A549 (cell line): ENCODE data around the gene SPATA12. TPM values are rescaled to one million over a fixed set of nuclear protein-coding genes. Genes with fewer than 3 reads are reported as not detected.

Experiments
- ATAC-seq, 2 experiments: fragments of 200-7000 bp in 1 of 2; fragments of >200 bp in 1 of 2; cut with Nextera tagmentation in 1 of 2; cut with Tn5 transposase in 1 of 2; 3 replicates each; pipeline versions ENCODE4 v1.8.0 to v1.9.1; 2018 to 2020; ENCODE audit warnings: mild to moderate bottlenecking in 1 of 2, moderate library complexity in 1 of 2
- CTCF ChIA-PET: fragments of 300-600 bp; sonication (Branson Sonifier 250); formaldehyde crosslinking; extraction: SDS; loops from one replicate; lab custom pipeline; 2021; ENCODE audit warnings: antibody characterized with exemption, inconsistent platforms; lab: Yijun Ruan, JAX
- POLR2A ChIA-PET: fragments of 350-600 bp; formaldehyde crosslinking; extraction: SDS; loops from one replicate; lab custom pipeline; 2021; ENCODE audit warnings: antibody characterized with exemption, inconsistent platforms; lab: Yijun Ruan, JAX
- DNase-seq, 2 experiments: peaks; one replicate each; pipeline versions ENCODE4 v3.0.0 to v3.0.0-alpha.2; 2011 to 2016; ENCODE audit warnings: low read depth in 1 of 2, low spot score in 1 of 2
- FAIRE-seq: peaks from 2 replicates; lab custom pipeline; 2011; peaks lifted over from hg19 to GRCh38; lab: Jason Lieb, UNC
- H3K27ac ChIP-seq, 2 experiments: fragments of >200 bp; sonication (Bioruptor Twin); formaldehyde crosslinking; 3 replicates each; pipeline ENCODE4 v1.5.1; 2016 to 2017
- H3K4me1 ChIP-seq: fragments of >200 bp; sonication (Bioruptor Twin); formaldehyde crosslinking; 3 replicates; pipeline ENCODE4 v1.6.1; 2016
- H3K4me2 ChIP-seq: fragments of >200 bp; sonication (Bioruptor Twin); formaldehyde crosslinking; 3 replicates; pipeline ENCODE4 v1.6.1; 2016
- H3K4me3 ChIP-seq: fragments of >200 bp; sonication (Bioruptor Twin); formaldehyde crosslinking; 3 replicates; pipeline ENCODE4 v1.5.1; 2016
- H3K9me3 ChIP-seq: fragments of >200 bp; sonication (Bioruptor Twin); formaldehyde crosslinking; 3 replicates; pipeline ENCODE4 v1.6.1; 2016
- BCL3 ChIP-seq: fragments of >200 bp; sonication (Bioruptor Twin); formaldehyde crosslinking; IDR thresholded peaks from 3 replicates; pipeline ENCODE4 v1.6.1; 2016
- CBX8 ChIP-seq: fragments of 200-600 bp; sonication (generic); IDR thresholded peaks from 2 replicates; pipeline ENCODE4 v1.6.1; 2016
- CHD2 ChIP-seq: fragments of 150-350 bp; IDR thresholded peaks from 2 replicates; pipeline ENCODE4 v1.6.1; 2014; ENCODE audit warnings: low read length; ENCODE audit not compliant: partially characterized antibody
- EHMT2 ChIP-seq: fragments of 200-600 bp; sonication (generic); IDR thresholded peaks from 2 replicates; pipeline ENCODE4 v1.6.1; 2016; ENCODE audit warnings: antibody characterized with exemption, low read depth, mild to moderate bottlenecking, moderate library complexity
- ELK1 ChIP-seq: fragments of 150-350 bp; IDR thresholded peaks from 2 replicates; pipeline ENCODE4 v1.6.1; 2014; ENCODE audit warnings: low read depth, mild to moderate bottlenecking, low read length
- EP300 ChIP-seq, 2 experiments: fragments of >200 bp; sonication (Bioruptor Twin); formaldehyde crosslinking; IDR thresholded peaks; 2 replicates in 1 of 2; 3 replicates in 1 of 2; pipeline ENCODE4 v1.6.1; 2016 to 2017
- FOSL2 ChIP-seq, 2 experiments: fragments of 450-650 bp in 1 of 2; fragments of >200 bp in 1 of 2; sonication (Bioruptor Twin) in 1 of 2; formaldehyde crosslinking; IDR thresholded peaks; 2 replicates each; pipeline versions ENCODE4 v1.5.0 to v1.6.1; 2016 to 2020; ENCODE audit warnings: mild to moderate bottlenecking in 1 of 2, moderate library complexity in 1 of 2
- HES2 ChIP-seq: fragments of >200 bp; sonication (Bioruptor Twin); formaldehyde crosslinking; IDR thresholded peaks from 2 replicates; pipeline ENCODE4 v1.6.1; 2016
- HMGXB4 ChIP-seq: fragments of 250-450 bp; sonication (Bioruptor Pico); IDR thresholded peaks from 2 replicates; pipeline ENCODE4 v1.5.0; 2021; ENCODE audit warnings: mild to moderate bottlenecking, moderate library complexity, borderline replicate concordance
- KDM1A ChIP-seq: fragments of 200-600 bp; sonication (generic); IDR thresholded peaks from 2 replicates; pipeline ENCODE4 v1.6.1; 2016; ENCODE audit warnings: low read depth, mild to moderate bottlenecking
- MAFK ChIP-seq: fragments of 450-650 bp; IDR thresholded peaks from 2 replicates; pipeline ENCODE4 v1.6.1; 2014; ENCODE audit not compliant: partially characterized antibody
- MAX ChIP-seq: IDR thresholded peaks from 2 replicates; pipeline ENCODE4 v1.6.1; 2012
- NR3C1 ChIP-seq: fragments of >200 bp; sonication (Bioruptor Twin); formaldehyde crosslinking; IDR thresholded peaks from 3 replicates; pipeline ENCODE4 v1.6.1; 2017
- PBX3 ChIP-seq: IDR thresholded peaks from 2 replicates; pipeline ENCODE4 v1.6.1; 2012
- PHF8 ChIP-seq: fragments of 200-600 bp; sonication (generic); IDR thresholded peaks from 2 replicates; pipeline ENCODE4 v1.6.1; 2016; ENCODE audit warnings: low read depth, mild to moderate bottlenecking, antibody characterized with exemption, moderate library complexity, borderline replicate concordance
- POLR2AphosphoS2 ChIP-seq: conservative IDR thresholded peaks from 2 replicates; pipeline ENCODE4 v1.6.1; 2012; ENCODE audit warnings: low read length, improper control_type of control experiment, inconsistent platforms
- RARB ChIP-seq: fragments of 250-450 bp; sonication (Bioruptor Pico); IDR thresholded peaks from 2 replicates; pipeline ENCODE4 v1.8.0; 2021; ENCODE audit warnings: mild to moderate bottlenecking, moderate library complexity
- REST ChIP-seq: fragments of 200-600 bp; sonication (generic); IDR thresholded peaks from 2 replicates; pipeline ENCODE4 v1.6.1; 2016; ENCODE audit warnings: antibody characterized with exemption, mild to moderate bottlenecking, moderate library complexity
- RNF2 ChIP-seq: fragments of 200-600 bp; sonication (generic); IDR thresholded peaks from 2 replicates; pipeline ENCODE4 v1.6.1; 2016; ENCODE audit warnings: low read depth, mild to moderate bottlenecking, antibody characterized with exemption, moderate library complexity, borderline replicate concordance
- SMC3 ChIP-seq: fragments of >200 bp; sonication (Bioruptor Twin); formaldehyde crosslinking; IDR thresholded peaks from 3 replicates; pipeline ENCODE4 v1.6.1; 2018; ENCODE audit warnings: inconsistent platforms
- TFCP2L1 ChIP-seq: fragments of 250-450 bp; sonication (Bioruptor Pico); IDR thresholded peaks from 2 replicates; pipeline ENCODE4 v1.5.0; 2021; ENCODE audit warnings: mild to moderate bottlenecking
- TP53 ChIP-seq: fragments of 250-450 bp; sonication (Bioruptor Pico); IDR thresholded peaks from 2 replicates; pipeline ENCODE4 v1.5.0; 2021; ENCODE audit warnings: mild to moderate bottlenecking, moderate library complexity
- USF2 ChIP-seq: fragments of 450-650 bp; IDR thresholded peaks from 2 replicates; pipeline ENCODE4 v1.6.1; 2014; ENCODE audit warnings: antibody characterized with exemption
- ZC3H11A ChIP-seq: fragments of 450-650 bp; IDR thresholded peaks from 2 replicates; pipeline ENCODE4 v1.6.1; 2014; ENCODE audit warnings: antibody characterized with exemption, mild to moderate bottlenecking
- ZFP36 ChIP-seq: fragments of 450-650 bp; IDR thresholded peaks from 2 replicates; pipeline ENCODE4 v1.6.1; 2014; ENCODE audit warnings: borderline replicate concordance; ENCODE audit not compliant: partially characterized antibody
- WGBS: methylation state at CpG from one replicate; pipeline ENCODE4 v1.1.6; 2017; ENCODE audit errors: missing lambda C conversion rate; 5-methylcytosine and 5-hydroxymethylcytosine counted together
- polyA plus RNA-seq, 4 experiments: library from polyadenylated mRNA; depleted of rRNA in 3 of 4; stranded (reverse); fragments of >200 nt; fragmentation: RNase III in 1 of 4; extraction: RNeasy Plus Mini Kit Qiagen cat#74134 plus additional on column Dnase treatment in 1 of 4; gene quantifications; 2 replicates in 3 of 4; 3 replicates in 1 of 4; pipeline ENCODE4 v1.2.3, GENCODE V29; 2011 to 2017

Gene SPATA12
- polyA plus RNA-seq, 2 of the 4 experiments (the other 2 are of a cell fraction), result 0.17 to 0.18 TPM

GRCh38 chr3:57097536-57097935, 37.1 kb downstream of the SPATA12 start:
- DNase-seq, result no peak
- Histone ChIP-seq H3K27ac (no peak overlapping the region), H3K4me2 (no peak overlapping the region), H3K4me3 (no peak overlapping the region), H3K9me3 (no peaks in the 10 kb centered on the region), H3K4me1 (no peaks in the 10 kb centered on the region)
- TF ChIP-seq EHMT2, result no peak
- TF ChIP-seq RARB (CRISPR knock-in tag), result no peak
- TF ChIP-seq CBX8, result no peak
- TF ChIP-seq CHD2, result no peak
- no peak for TF ChIP-seq SMC3
- no peak for TF ChIP-seq PBX3
- TF ChIP-seq TFCP2L1 (CRISPR knock-in tag), result no peak
- TF ChIP-seq FOSL2 (IDR thresholded peaks at IDR 0.05), result no peak
- TF ChIP-seq FOSL2 (CRISPR knock-in tag; IDR thresholded peaks at IDR 0.05), result no peak
- no peak for TF ChIP-seq KDM1A
- no peak for TF ChIP-seq MAX
- no peak for TF ChIP-seq USF2
- TF ChIP-seq REST, result no peak
- TF ChIP-seq POLR2AphosphoS2, result no peak
- TF ChIP-seq EP300 (IDR thresholded peaks at IDR 0.05), result no peak
- TF ChIP-seq MAFK, result no peak
- WGBS, result 90% methylated on average over 21 of the region's 23 CpGs
- CTCF ChIA-PET, result interaction anchor here (0.6 to 5.1 kb wide), 6 partner anchors 9 to 395 kb away, joined by 3 to 32 read pairs (median 3); no protein-coding TSS in a partner anchor
- no peak for FAIRE-seq
- ATAC-seq, result no peak
- POLR2A ChIA-PET, result no interaction called here

- CTCF ChIA-PET, result interaction anchor here (0.6 to 5.1 kb wide), 10 partner anchors 10 to 1119 kb away, joined by 3 to 32 read pairs (median 4); no protein-coding TSS in a partner anchor
- POLR2A ChIA-PET, result no interaction called here
- H3K4me3 ChIP-seq, result no peak overlapping the region
- no peaks in the 10 kb centered on the region for H3K4me1 ChIP-seq
- no peak for FAIRE-seq
- TF ChIP-seq HES2 (no peak), HMGXB4 (CRISPR knock-in tag) (no peak), TP53 (CRISPR knock-in tag) (no peak), ZC3H11A (no peak), RNF2 (no peak), ZFP36 (no peak), PHF8 (no peak), MAX (no peak), BCL3 (no peak), CHD2 (no peak), NR3C1 (no peak), ELK1 (no peak)
- WGBS, result 50% methylated on average over 6 of the region's 6 CpGs
- no peaks in the 10 kb centered on the region for H3K9me3 ChIP-seq
- H3K27ac ChIP-seq, result no peak overlapping the region
- no peak overlapping the region for H3K4me2 ChIP-seq
- ATAC-seq, result no peak
- DNase-seq, result no peak
These were observed 38.2 kb downstream of the SPATA12 start for GRCh38 chr3:57098418-57099310.
